ENCODE measurements around the gene CSTF3. TPM values are rescaled to one million over a fixed set of nuclear protein-coding genes. Genes with fewer than 3 reads are reported as not detected.

CSTF3 gene
- total RNA-seq (2022) = 43.6 and 45.6 TPM in 2 replicates
- Bru-seq, nascent RNA = percentile 96 among the genes with signal in this experiment
- percentile 93 among the genes with signal in this experiment for BruChase-seq, experiment 1, labeled RNA remaining after a 2-hour chase
- BruChase-seq, experiment 2, labeled RNA remaining after a 6-hour chase = percentile 88 among the genes with signal in this experiment
- long read RNA-seq, transcript CSTF3-201 (21 exons, 2,797 nt) = major isoform, 32 of 56 reads
- long read RNA-seq, transcript CSTF3-203 (3 exons, 1,132 nt) = minor isoform, 8 of 56 reads
- long read RNA-seq, partial matches to known transcripts = 3 of 56 reads
- long read RNA-seq, other reads (novel, unspliced or antisense) = 10 of 56 reads

GRCh38 chr11:33161120-33162005 is at the start of gene CSTF3:
Gene CSTF3 (minus strand): TSS chr11:33161480. CDS start chr11:33161325, 155 bp downstream.
- H3K4me1 ChIP-seq = peaks cover 22% of the 10 kb centered on the region
- H3K36me3 ChIP-seq (ENCODE audit: control insufficient read depth, insufficient read depth, low read length) = no peaks in the 10 kb centered on the region
- intact Hi-C loops (cut with micrococcal nuclease; ENCODE audit: unreplicated experiment) = loop anchor here (1.0 to 5.0 kb wide), 6 partner anchors 21 to 201 kb away; partner anchors contain the start of gene HIPK3
- ChIA-PET POLR2A (interaction anchor here (0.5 to 1.3 kb wide), 10 partner anchors 17 to 320 kb away, joined by 3 to 5 read pairs (median 3); partner anchors contain the start of genes DEPDC7 and HIPK3), CTCF (interaction anchor here (0.6 to 1.3 kb wide), 2 partner anchors 96 to 178 kb away, joined by 4 to 6 read pairs; no protein-coding TSS in a partner anchor)
- no peaks in the 10 kb centered on the region for H3K9me3 Mint-ChIP-seq (ENCODE audit: unreplicated experiment)
- H3K27ac Mint-ChIP-seq (ENCODE audit: unreplicated experiment) = peak within 1 kb of the TSS; percentile 100
- H3K4me3 Mint-ChIP-seq (ENCODE audit: unreplicated experiment) = peak within 1 kb of the TSS; percentile 100
- H3K36me3 Mint-ChIP-seq (ENCODE audit: insufficient read depth, unreplicated experiment) = peaks cover 49% of the 10 kb centered on the region
- peak; percentile 100 for DNase-seq
- no TSS peak for BruUV-seq (replicated peaks)
- no peaks in the 10 kb centered on the region for H3K27me3 Mint-ChIP-seq (ENCODE audit: insufficient read depth, unreplicated experiment)
- H3K4me3 ChIP-seq (ENCODE audit: low read depth, low read length) = peak within 1 kb of the TSS; percentile 79
- no peaks in the 10 kb centered on the region for H3K27me3 ChIP-seq (replicated peaks; ENCODE audit: control insufficient read depth, insufficient read depth, low read length)
- H3K9me3 ChIP-seq = no peaks in the 10 kb centered on the region
- peak; percentile 46 to 49 for TF ChIP-seq CTCF (IDR thresholded peaks at IDR 0.05; ENCODE audit: insufficient read depth in 1 of 2, low read depth in 1 of 2, low read length in 1 of 2, severe bottlenecking in 1 of 2, unreplicated experiment in 1 of 2)
- peaks cover 11% of the 10 kb centered on the region for H3K4me1 Mint-ChIP-seq (ENCODE audit: low read depth, unreplicated experiment)

GRCh38 chr11:33208150-33208549 is 46.9 kb upstream of the CSTF3 start:
- H3K27me3 Mint-ChIP-seq (ENCODE audit: insufficient read depth, unreplicated experiment) = no peaks in the 10 kb centered on the region
- BruUV-seq (replicated peaks) = no TSS peak
- no peak for TF ChIP-seq CTCF (IDR thresholded peaks at IDR 0.05; ENCODE audit: insufficient read depth in 1 of 2, low read depth in 1 of 2, low read length in 1 of 2, severe bottlenecking in 1 of 2, unreplicated experiment in 1 of 2)
- no peak overlapping the region for H3K4me3 ChIP-seq (ENCODE audit: low read depth, low read length)
- no peaks in the 10 kb centered on the region for H3K27me3 ChIP-seq (replicated peaks; ENCODE audit: control insufficient read depth, insufficient read depth, low read length)
- no peak for DNase-seq
- H3K4me1 Mint-ChIP-seq (ENCODE audit: low read depth, unreplicated experiment) = no peaks in the 10 kb centered on the region
- CTCF ChIA-PET = no interaction called here
- H3K9me3 Mint-ChIP-seq (ENCODE audit: unreplicated experiment) = no peaks in the 10 kb centered on the region
- no peaks in the 10 kb centered on the region for H3K36me3 Mint-ChIP-seq (ENCODE audit: insufficient read depth, unreplicated experiment)
- H3K4me3 Mint-ChIP-seq (ENCODE audit: unreplicated experiment) = no peak overlapping the region
- H3K9me3 ChIP-seq = no peaks in the 10 kb centered on the region
- no peaks in the 10 kb centered on the region for H3K36me3 ChIP-seq (ENCODE audit: control insufficient read depth, insufficient read depth, low read length)
- intact Hi-C loops (cut with micrococcal nuclease; ENCODE audit: unreplicated experiment) = no loop called here
- H3K27ac Mint-ChIP-seq (ENCODE audit: unreplicated experiment) = no peak overlapping the region
- POLR2A ChIA-PET = no interaction called here
- H3K4me1 ChIP-seq = no peaks in the 10 kb centered on the region

GRCh38 chr11:33207408-33207985 is 46.2 kb upstream of the CSTF3 start:
- H3K36me3 ChIP-seq (ENCODE audit: control insufficient read depth, insufficient read depth, low read length) = no peaks in the 10 kb centered on the region
- Mint-ChIP-seq H3K9me3 (ENCODE audit: unreplicated experiment) (no peaks in the 10 kb centered on the region), H3K4me3 (ENCODE audit: unreplicated experiment) (no peak overlapping the region), H3K27ac (ENCODE audit: unreplicated experiment) (no peak overlapping the region), H3K4me1 (ENCODE audit: low read depth, unreplicated experiment) (no peaks in the 10 kb centered on the region), H3K27me3 (ENCODE audit: insufficient read depth, unreplicated experiment) (no peaks in the 10 kb centered on the region), H3K36me3 (ENCODE audit: insufficient read depth, unreplicated experiment) (no peaks in the 10 kb centered on the region)
- ChIA-PET CTCF (no interaction called here), POLR2A (no interaction called here)
- no peak for DNase-seq
- H3K27me3 ChIP-seq (replicated peaks; ENCODE audit: control insufficient read depth, insufficient read depth, low read length) = no peaks in the 10 kb centered on the region
- intact Hi-C loops (cut with micrococcal nuclease; ENCODE audit: unreplicated experiment) = no loop called here
- no peak for TF ChIP-seq CTCF (IDR thresholded peaks at IDR 0.05; ENCODE audit: insufficient read depth in 1 of 2, low read depth in 1 of 2, low read length in 1 of 2, severe bottlenecking in 1 of 2, unreplicated experiment in 1 of 2)
- no peak overlapping the region for H3K4me3 ChIP-seq (ENCODE audit: low read depth, low read length)
- BruUV-seq (replicated peaks) = no TSS peak
- no peaks in the 10 kb centered on the region for H3K9me3 ChIP-seq
- no peaks in the 10 kb centered on the region for H3K4me1 ChIP-seq
